GM23248 (cell line): ENCODE measurements around the gene IQSEC3.

Experiments used
- EZH2 ChIP-seq: fragments of 200-600 bp; sonication (generic); IDR thresholded peaks from 2 replicates; pipeline ENCODE4 v1.6.1; 2018; ENCODE audit warnings: antibody characterized with exemption, mild to moderate bottlenecking; ENCODE audit not compliant: insufficient read depth, poor library complexity, severe bottlenecking
- EZH2phosphoT487 ChIP-seq: fragments of 200-600 bp; sonication (generic); IDR thresholded peaks from 2 replicates; pipeline ENCODE4 v1.6.1; 2018; ENCODE audit warnings: antibody characterized with exemption, moderate library complexity, mild to moderate bottlenecking, low read depth; ENCODE audit not compliant: insufficient read depth

DNA sequence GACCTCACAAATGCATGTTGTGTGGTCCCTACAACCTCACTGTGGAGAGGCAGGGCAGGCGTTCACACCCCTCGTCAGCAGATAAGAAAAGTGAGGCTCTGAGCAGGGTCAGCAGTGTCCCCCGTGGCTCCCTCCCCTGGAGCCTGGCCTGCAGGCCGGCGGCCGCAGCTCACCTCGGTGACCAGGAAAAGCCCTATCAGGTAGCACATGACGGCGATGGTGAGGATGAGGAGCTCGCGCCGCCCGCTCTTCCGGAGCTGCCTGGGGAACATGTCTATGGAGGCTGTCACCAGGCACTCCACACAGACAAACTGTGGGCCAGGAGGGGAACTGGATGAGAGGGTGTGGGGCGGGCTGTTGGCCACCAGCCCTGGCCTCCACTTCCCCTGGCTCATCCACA, 129.4 kb downstream of the IQSEC3 start:
- no peak for TF ChIP-seq EZH2phosphoT487
- TF ChIP-seq EZH2, result no peak
